ENCODE measurements around the gene CELSR1.

DNA sequence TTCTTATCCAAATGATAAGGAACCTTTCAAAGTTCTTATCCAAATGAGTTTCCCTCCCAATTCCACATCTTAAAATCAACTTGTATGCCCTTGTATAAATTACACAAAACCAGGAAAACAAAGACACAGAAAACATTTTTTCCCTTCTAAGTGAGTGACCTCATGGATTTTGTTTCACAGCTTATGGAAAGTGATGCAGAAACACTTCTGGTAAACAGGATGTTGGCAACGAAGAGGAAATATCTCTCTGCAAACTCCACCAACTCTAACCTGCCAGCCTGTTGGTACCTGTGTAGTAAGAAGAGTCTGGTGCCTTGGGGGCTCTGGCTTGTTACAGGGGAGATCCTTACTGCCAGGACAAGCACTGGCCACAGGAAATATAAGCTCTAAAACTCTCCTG is 57.0 kb downstream of the CELSR1 start:
- TF ChIP-seq EP300 (IDR thresholded peaks at IDR 0.05) (no peak), POLR2A (IDR thresholded peaks at IDR 0.05) (no peak)
- TF ChIP-seq, protein P1, sequence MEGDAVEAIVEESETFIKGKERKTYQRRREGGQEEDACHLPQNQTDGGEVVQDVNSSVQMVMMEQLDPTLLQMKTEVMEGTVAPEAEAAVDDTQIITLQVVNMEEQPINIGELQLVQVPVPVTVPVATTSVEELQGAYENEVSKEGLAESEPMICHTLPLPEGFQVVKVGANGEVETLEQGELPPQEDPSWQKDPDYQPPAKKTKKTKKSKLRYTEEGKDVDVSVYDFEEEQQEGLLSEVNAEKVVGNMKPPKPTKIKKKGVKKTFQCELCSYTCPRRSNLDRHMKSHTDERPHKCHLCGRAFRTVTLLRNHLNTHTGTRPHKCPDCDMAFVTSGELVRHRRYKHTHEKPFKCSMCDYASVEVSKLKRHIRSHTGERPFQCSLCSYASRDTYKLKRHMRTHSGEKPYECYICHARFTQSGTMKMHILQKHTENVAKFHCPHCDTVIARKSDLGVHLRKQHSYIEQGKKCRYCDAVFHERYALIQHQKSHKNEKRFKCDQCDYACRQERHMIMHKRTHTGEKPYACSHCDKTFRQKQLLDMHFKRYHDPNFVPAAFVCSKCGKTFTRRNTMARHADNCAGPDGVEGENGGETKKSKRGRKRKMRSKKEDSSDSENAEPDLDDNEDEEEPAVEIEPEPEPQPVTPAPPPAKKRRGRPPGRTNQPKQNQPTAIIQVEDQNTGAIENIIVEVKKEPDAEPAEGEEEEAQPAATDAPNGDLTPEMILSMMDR (IDR thresholded peaks at IDR 0.05) = no peak

Measured in sigmoid colon (tissue), 4 donors.